Erythroblast (primary cell): ENCODE data around the gene EPHB2.

Source experiments
- GATA1 ChIP-seq: IDR thresholded peaks from 2 replicates; pipeline ENCODE4 v1.6.1; 2011; ENCODE audit warnings: low read depth, mild to moderate bottlenecking, control low read depth, low read length, moderate library complexity
- POLR2A ChIP-seq: IDR thresholded peaks from 2 replicates; pipeline ENCODE4 v1.6.1; 2011; ENCODE audit warnings: mild to moderate bottlenecking, low read length

DNA sequence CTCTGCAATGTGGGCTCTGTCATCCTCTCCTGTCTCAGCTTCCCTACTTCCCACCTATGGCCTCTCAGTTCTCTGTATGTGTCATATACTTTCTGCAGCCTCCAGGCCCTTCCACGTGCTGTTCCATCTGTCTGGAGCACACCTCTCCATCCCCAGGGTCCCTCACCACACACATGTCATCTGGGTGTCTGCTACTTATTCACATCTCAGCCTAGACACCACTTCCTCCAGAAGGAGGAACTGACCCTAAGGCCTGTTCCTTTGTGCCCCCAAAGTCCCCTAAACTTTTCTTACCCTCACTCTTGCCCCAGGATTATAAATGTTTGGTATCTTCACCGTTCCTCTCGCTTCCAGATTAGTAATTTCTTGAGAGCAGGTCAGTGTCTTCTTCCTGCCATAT lies 251.9 kb downstream of the EPHB2 start:
- TF ChIP-seq POLR2A (no peak), GATA1 (no peak)
